HL-60/S4 (cell line): ENCODE measurements around the gene LRRC15.

Source experiments
- in situ Hi-C: fragments of 300-500 bp; cut with MboI; formaldehyde crosslinking; loops from 2 replicates; pipeline ENCODE4 v1.14.3; 2022; ENCODE audit warnings: low sequenced_read_pairs

Gene LRRC15

GRCh38 chr3:194386648-194387047 is 17.1 kb upstream of the LRRC15 start:
- in situ Hi-C loops = no loop called here

DNA sequence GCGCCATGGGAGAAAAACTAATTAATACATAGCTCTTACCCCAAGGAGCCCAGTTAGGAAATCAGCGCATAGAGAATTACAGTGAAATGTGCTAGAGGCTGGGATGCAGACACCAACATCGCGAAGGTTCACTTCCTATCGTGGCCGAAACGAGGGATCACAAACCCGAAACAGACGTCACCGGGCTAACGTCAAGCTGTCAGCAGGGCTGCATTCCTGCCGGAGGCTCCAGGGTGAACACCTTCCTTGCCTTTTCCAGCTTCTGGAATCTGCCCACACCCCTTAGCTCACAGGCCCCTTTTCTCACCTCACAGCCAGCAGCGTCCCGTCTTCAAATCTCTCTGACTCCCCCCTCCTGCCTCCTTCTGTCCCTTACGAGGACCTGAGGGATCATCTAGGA is 16.5 kb upstream of the LRRC15 start:
- in situ Hi-C loops = no loop called here

GRCh38 chr3:194384569-194385001 is 15.0 kb upstream of the LRRC15 start:
- in situ Hi-C loops = no loop called here

- in situ Hi-C loops = no loop called here
These were observed 14.6 kb upstream of the LRRC15 start for GRCh38 chr3:194384156-194384555.

DNA sequence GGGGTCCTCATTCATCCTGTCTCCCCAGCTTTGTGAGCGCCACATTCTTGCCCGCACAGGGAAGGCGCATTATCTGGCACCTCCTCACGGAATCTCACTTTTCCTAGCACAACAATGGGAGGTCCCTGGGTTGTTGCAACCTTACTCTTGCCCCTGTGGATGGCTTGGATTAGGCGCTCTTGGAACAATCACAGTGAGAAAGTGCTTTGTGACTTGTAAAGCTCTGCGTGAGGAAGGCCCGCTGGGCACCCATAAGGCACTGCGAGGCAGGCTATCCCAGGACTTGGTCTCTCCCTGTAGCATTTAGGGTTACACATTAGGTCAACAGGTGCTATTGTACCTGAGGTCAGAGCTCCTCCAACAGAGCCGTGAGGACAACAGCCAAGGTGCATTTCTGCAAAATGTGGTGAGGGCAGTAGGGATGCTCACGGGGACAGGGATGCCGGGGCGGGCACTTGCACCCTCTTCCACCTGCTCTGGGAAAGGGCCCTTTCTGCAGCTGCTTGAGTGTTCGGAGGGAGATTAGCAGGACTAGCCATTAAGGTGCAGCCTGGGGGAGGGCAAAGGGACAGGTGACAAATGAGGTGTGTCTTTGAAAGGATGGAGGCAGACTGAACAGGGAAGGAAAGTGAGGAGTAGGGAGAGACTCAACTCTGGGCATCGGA is 13.9 kb upstream of the LRRC15 start:
- in situ Hi-C loops = no loop called here

DNA sequence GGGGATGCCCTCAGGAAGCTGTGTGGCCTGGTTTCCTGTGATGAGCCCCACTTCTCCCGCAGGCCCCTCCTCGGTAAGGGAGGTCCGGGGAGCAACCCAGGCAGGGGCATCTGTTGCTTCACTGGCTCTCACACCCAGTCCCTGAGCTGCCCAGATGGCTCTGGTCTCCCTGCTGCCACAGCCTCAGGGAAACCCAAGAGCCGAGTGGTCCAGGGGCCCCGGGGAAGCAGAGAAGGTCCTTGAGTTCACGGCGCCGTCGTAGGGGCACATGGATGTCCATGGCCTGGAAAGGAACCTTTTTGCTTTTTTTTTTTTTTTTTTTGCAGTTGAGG is 13.3 kb upstream of the LRRC15 start:
- in situ Hi-C loops = no loop called here

DNA sequence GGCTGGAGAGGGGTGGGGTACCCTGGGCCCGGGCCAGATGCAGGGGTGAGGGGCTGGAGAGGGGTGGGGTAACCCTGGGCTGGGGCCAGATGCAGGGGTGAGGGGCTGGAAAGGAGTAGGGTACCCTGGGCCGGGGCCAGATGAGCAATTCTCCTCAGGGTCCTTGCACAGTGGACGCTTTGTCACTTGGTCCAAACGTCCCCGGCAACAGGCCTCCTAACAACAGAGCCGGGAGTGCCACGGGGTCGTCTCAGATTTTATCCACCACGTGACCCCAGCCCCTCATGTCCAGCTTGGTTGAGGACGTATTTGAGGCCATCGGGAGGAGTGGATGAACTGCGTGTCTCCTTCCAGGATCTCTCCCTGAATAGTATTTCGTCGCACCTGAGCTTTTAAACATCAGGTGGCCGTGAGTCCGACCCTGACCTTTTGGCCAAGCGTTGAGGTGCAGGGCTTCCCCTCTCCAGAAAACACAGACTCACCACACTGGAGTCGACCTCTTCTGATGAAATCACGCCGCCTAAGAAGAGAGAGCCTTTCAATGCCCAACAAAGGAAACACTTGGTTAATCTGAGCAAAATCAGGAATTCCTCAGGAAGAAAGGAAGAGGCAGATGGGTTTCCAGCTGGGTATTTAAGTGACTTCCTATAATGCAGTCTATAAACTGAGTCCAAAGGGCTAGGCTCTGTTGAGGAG is 12.8 kb upstream of the LRRC15 start:
- in situ Hi-C loops = no loop called here

- in situ Hi-C loops = no loop called here
These were observed 11.9 kb upstream of the LRRC15 start for GRCh38 chr3:194381460-194381875.

DNA sequence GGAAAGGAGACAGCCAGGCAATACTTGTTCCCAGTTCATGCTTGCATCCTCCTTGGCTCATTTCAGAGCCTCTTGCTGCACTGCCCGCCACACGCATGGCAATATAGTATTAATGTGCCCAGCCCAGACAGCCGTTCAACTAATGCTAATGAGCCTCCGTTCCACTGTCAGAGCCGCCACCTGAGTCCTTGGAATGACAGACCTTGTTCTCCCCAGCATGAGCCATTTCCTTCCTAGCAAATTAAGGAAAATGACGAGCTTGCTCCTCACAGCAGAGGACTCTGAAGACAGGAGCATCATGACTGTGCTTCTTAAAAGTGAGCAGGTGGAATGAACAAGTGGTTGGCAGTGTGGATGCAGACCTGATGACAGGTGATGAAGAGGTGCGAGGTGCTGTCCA is 10.8 kb upstream of the LRRC15 start:
- in situ Hi-C loops = no loop called here

DNA sequence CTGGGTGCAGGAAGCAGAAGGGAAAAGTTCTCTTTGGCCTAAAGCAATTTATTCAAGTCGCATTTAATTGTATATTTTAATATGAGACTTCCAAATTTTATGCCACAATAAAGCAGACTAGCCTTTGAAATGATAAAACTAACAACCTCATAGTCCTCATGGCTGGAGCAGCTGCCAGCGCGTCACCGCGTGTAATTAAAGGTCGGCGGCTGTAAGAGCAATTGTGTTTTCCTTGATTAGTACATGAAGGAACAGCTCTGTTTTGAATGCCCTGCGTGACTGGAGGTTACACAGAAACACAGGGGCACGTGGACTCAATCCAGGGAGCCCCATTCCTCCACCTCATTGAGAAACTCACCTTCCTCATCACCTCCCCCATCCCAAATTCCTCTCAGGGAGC is 10.1 kb upstream of the LRRC15 start:
- in situ Hi-C loops = no loop called here

GRCh38 chr3:194379231-194379630 is 9.7 kb upstream of the LRRC15 start:
- in situ Hi-C loops = no loop called here

GRCh38 chr3:194377708-194378107 is 8.2 kb upstream of the LRRC15 start:
- in situ Hi-C loops = no loop called here

GRCh38 chr3:194376241-194376560 is 6.7 kb upstream of the LRRC15 start:
- in situ Hi-C loops = no loop called here

DNA sequence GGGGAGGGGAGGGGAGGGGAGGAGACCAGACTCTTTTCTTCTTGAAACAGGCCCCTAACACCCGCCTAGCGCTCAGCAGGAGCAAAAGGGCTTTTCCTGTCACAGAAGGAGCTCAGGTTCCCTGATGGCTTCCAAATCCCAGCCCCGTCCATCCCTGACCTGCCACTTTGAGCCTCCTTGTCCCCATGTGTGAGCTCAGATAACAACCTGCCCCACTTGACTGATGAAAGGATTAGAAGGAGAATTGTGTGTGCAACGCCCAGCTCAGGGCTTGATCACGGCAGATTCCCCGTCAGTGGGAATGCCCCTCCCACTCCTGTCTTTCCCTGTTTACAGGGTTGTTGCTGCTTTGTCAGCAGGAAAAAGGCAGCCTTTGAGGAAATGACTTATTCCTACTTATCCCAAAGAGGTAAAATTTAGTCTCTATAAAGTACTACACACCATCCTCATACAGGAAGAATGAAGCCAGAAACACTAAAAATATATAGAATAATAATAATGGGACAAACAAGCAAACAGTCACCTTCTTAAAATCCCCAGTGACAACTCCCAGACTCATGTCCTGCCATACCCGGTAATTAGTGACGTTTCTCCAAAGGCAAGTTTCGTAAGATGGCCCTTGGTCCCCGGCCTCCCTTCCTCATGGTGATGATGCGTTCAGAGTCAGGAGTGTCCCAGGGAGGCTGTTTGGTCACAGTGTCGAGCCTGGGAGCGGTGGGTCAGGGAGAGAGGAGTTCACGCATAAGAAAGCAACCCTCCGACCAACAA is 6.1 kb upstream of the LRRC15 start:
- in situ Hi-C loops = no loop called here

GRCh38 chr3:194374935-194375334 is 5.4 kb upstream of the LRRC15 start:
- in situ Hi-C loops = no loop called here

DNA sequence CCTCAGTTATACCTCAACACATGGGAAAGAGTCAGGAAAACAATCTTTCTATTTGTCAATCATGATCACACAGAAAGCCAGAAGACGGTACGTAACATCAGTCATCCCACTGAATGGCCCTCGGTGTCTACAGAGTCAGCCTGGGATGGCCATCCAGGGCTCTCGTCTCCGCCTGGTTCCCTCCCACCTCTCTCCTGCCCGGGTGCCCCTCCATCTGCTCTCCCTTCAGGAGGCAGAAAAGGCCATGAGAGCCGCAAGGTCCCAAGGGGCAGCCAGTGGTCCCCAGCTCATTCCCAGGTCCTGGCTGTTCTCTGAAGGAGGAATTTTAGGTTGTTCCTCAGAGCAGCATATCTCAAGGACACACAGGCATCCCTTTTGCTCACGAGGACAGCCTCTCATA is 4.4 kb upstream of the LRRC15 start:
- in situ Hi-C loops = no loop called here

- in situ Hi-C loops = no loop called here
These were observed 3.5 kb upstream of the LRRC15 start for GRCh38 chr3:194373028-194373427.

- in situ Hi-C loops = no loop called here
These were observed 1.2 kb upstream of the LRRC15 start for GRCh38 chr3:194370753-194371152.

GRCh38 chr3:194368918-194369317 is 625 bp downstream of the LRRC15 start:
- in situ Hi-C loops = no loop called here

GRCh38 chr3:194367992-194368841 is 1.3 kb downstream of the LRRC15 start:
- in situ Hi-C loops = no loop called here

GRCh38 chr3:194365978-194366490 is 3.5 kb downstream of the LRRC15 start:
- in situ Hi-C loops = no loop called here
